HepG2 (cell line): ENCODE measurements around the gene METTL16.

Source experiments
- CEBPZ ChIP-seq: IDR thresholded peaks from 2 replicates; pipeline ENCODE4 v1.6.1; 2012; ENCODE audit warnings: low read length, improper control_type of control experiment
- GATAD2A ChIP-seq: IDR thresholded peaks from 2 replicates; pipeline ENCODE4 v1.6.1; 2016
- HNF4G ChIP-seq, 2 experiments: sonication (generic) in 1 of 2; formaldehyde crosslinking in 1 of 2; IDR thresholded peaks; 2 replicates each; pipeline versions ENCODE4 v1.4.0 to v1.6.1; 2011 to 2020; ENCODE audit warnings: borderline replicate concordance in 2 of 2, low read depth in 2 of 2, mild to moderate bottlenecking in 2 of 2, low read length in 1 of 2, missing genetic modification reagents in 1 of 2, moderate library complexity in 1 of 2
- HNRNPLL ChIP-seq: fragments of 200-400 bp; formaldehyde crosslinking; IDR thresholded peaks from 2 replicates; pipeline ENCODE4 v1.6.1; 2017; ENCODE audit warnings: mild to moderate bottlenecking, low read depth, low read length; ENCODE audit not compliant: poor library complexity, severe bottlenecking
- PHF20 ChIP-seq: sonication (generic); formaldehyde crosslinking; IDR thresholded peaks from 2 replicates; pipeline ENCODE4 v1.5.0; 2020; ENCODE audit warnings: mild to moderate bottlenecking, missing genetic modification reagents
- REPIN1 ChIP-seq: sonication (generic); formaldehyde crosslinking; IDR thresholded peaks from 2 replicates; pipeline ENCODE4 v1.8.0; 2022; ENCODE audit warnings: missing genetic modification reagents, low read depth, mild to moderate bottlenecking, borderline replicate concordance
- ZNF773 ChIP-seq: sonication (generic); formaldehyde crosslinking; IDR thresholded peaks from 2 replicates; pipeline ENCODE4 v1.4.0; 2020; ENCODE audit warnings: missing genetic modification reagents, borderline replicate concordance
- TF ChIP-seq, protein P1 (sequence below): sonication (generic); formaldehyde crosslinking; IDR thresholded peaks from 2 replicates; pipeline ENCODE4 v1.5.0; 2020; ENCODE audit warnings: mild to moderate bottlenecking, missing genetic modification reagents, moderate library complexity

- TF ChIP-seq CEBPZ (no peak), REPIN1 (CRISPR knock-in tag) (no peak), HNF4G (IDR thresholded peaks at IDR 0.05; ENCODE audit: borderline replicate concordance, low read depth, low read length) (no peak), HNF4G (CRISPR knock-in tag; IDR thresholded peaks at IDR 0.05; ENCODE audit: borderline replicate concordance, low read depth) (no peak), HNRNPLL (no peak), PHF20 (no peak), GATAD2A (CRISPR knock-in tag) (no peak), ZNF773 (CRISPR knock-in tag) (no peak)
- TF ChIP-seq, protein P1, sequence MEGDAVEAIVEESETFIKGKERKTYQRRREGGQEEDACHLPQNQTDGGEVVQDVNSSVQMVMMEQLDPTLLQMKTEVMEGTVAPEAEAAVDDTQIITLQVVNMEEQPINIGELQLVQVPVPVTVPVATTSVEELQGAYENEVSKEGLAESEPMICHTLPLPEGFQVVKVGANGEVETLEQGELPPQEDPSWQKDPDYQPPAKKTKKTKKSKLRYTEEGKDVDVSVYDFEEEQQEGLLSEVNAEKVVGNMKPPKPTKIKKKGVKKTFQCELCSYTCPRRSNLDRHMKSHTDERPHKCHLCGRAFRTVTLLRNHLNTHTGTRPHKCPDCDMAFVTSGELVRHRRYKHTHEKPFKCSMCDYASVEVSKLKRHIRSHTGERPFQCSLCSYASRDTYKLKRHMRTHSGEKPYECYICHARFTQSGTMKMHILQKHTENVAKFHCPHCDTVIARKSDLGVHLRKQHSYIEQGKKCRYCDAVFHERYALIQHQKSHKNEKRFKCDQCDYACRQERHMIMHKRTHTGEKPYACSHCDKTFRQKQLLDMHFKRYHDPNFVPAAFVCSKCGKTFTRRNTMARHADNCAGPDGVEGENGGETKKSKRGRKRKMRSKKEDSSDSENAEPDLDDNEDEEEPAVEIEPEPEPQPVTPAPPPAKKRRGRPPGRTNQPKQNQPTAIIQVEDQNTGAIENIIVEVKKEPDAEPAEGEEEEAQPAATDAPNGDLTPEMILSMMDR (CRISPR knock-in tag), result no peak
Measured at GRCh38 chr17:2453325-2453724, 58.4 kb downstream of the METTL16 start.
